Activated naive CD8-positive, alpha-beta T cell treated with anti-CD3 and anti-CD28 coated beads for 36 hours (primary cell): ENCODE measurements around the gene ZNF799. TPM values are rescaled to one million over a fixed set of nuclear protein-coding genes. Genes with fewer than 3 reads are reported as not detected.
"Not testable (repeated sequence)": the region's sequence is repeated elsewhere in the genome, so short reads cannot be mapped to it uniquely, and the experiment has no call there.

Experiments used
- DNase-seq: peaks from one replicate; pipeline ENCODE4 v3.0.0; 2021
- H3K27ac Mint-ChIP-seq: one replicate; pipeline ENCODE4 v1.8.0; 2022; ENCODE audit warnings: mild to moderate bottlenecking, moderate library complexity, mixed read lengths
- H3K27me3 Mint-ChIP-seq: one replicate; pipeline ENCODE4 v1.8.0; 2022; ENCODE audit warnings: mild to moderate bottlenecking, mixed read lengths
- H3K36me3 Mint-ChIP-seq: one replicate; pipeline ENCODE4 v1.8.0; 2021; ENCODE audit warnings: mild to moderate bottlenecking, mixed read lengths
- H3K4me1 Mint-ChIP-seq: one replicate; pipeline ENCODE4 v1.8.0; 2021; ENCODE audit warnings: mixed read lengths
- H3K4me3 Mint-ChIP-seq: one replicate; pipeline ENCODE4 v1.8.0; 2022; ENCODE audit warnings: mild to moderate bottlenecking, moderate library complexity, mixed read lengths
- H3K9me3 Mint-ChIP-seq: one replicate; pipeline ENCODE4 v1.8.0; 2022; ENCODE audit warnings: mixed read lengths
- total RNA-seq, 2 experiments: library from RNA; stranded (reverse); gene quantifications; one replicate each; pipeline ENCODE4 v1.2.3, GENCODE V29; 2021

The ZNF799 gene
- total RNA-seq, 2 experiments from 2014 or later = 2.6 to 3.0 TPM

- no peak for DNase-seq
- no peaks in the 10 kb centered on the region for H3K4me1 Mint-ChIP-seq
- H3K27ac Mint-ChIP-seq = no peak overlapping the region
- H3K9me3 Mint-ChIP-seq = peaks cover 49% of the 10 kb centered on the region
- no peak overlapping the region for H3K4me3 Mint-ChIP-seq
- H3K27me3 Mint-ChIP-seq = no peaks in the 10 kb centered on the region
- peaks cover 61% of the 10 kb centered on the region for H3K36me3 Mint-ChIP-seq
Measured at GRCh38 chr19:12380444-12380737, 20.7 kb downstream of the ZNF799 start.

GRCh38 chr19:12379732-12380443 lies 21.2 kb downstream of the ZNF799 start:
- DNase-seq = no peak
- Mint-ChIP-seq H3K4me1 (no peaks in the 10 kb centered on the region), H3K27me3 (no peaks in the 10 kb centered on the region), H3K27ac (no peak overlapping the region), H3K9me3 (peaks cover 51% of the 10 kb centered on the region), H3K4me3 (no peak overlapping the region), H3K36me3 (peaks cover 57% of the 10 kb centered on the region)

- no peak for DNase-seq
- no peaks in the 10 kb centered on the region for H3K27me3 Mint-ChIP-seq
- H3K36me3 Mint-ChIP-seq = peaks cover 14% of the 10 kb centered on the region
- H3K27ac Mint-ChIP-seq = no peak overlapping the region
- no peak overlapping the region for H3K4me3 Mint-ChIP-seq
- H3K9me3 Mint-ChIP-seq = peaks cover 26% of the 10 kb centered on the region
- no peaks in the 10 kb centered on the region for H3K4me1 Mint-ChIP-seq
Measured at GRCh38 chr19:12374026-12374425, 27.0 kb downstream of the ZNF799 start.

GRCh38 chr19:12365236-12366162 lies 35.6 kb downstream of the ZNF799 start, which contains the start of gene ZNF442:
Gene ZNF442, minus strand, starts transcription at chr19:12365683. Its CDS starts 2,052 bp downstream, at chr19:12363631.
- Mint-ChIP-seq H3K27me3 (no peaks in the 10 kb centered on the region), H3K4me3 (peak within 1 kb of the TSS; percentile 96), H3K27ac (peak within 1 kb of the TSS; percentile 85), H3K4me1 (peaks cover 17% of the 10 kb centered on the region), H3K9me3 (peaks cover 6% of the 10 kb centered on the region), H3K36me3 (peaks cover 11% of the 10 kb centered on the region)
- peak; percentile 90 for DNase-seq

DNA sequence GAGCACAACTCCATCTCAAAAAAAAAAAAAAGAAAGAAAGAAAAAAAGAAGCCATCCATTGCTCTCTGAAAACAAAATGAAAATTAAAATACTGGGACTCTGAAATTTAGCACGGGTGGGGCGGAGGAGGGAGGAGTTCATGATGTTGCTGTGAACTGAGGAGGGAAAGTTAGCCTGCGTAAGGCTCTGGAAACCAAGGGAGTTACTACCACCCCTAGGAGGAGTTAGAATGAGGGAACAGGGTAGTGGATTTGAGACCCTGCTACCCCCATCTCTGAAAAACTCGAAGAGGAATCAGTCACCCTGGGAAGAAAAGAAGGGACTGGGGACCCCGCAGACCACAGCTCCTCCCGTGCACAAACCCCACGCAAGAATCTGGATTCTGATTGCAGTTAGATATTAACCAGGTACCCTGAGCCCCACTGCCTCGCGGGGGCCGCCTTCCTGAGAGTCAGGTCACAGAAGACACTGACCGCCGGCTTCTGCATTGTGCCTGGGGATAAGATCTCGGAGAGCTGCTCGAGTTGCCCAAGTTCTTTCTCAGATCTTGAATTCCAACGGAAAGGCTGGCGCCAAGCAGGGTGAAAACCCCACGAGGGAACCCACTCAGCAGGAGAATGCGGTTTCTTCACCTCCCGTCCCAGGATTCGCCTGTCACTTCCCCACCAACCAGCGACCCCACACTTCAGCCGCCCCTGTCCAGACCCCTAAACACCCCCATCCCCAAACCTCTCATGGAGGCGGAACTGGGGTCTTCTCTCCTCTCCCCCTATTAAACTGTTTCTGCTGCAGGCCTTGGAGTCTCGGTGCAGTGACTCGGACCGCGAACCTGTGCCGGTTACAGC lies 36.5 kb downstream of the ZNF799 start:
- no peak overlapping the region for H3K27ac Mint-ChIP-seq
- DNase-seq = peak; percentile 4
- H3K9me3 Mint-ChIP-seq = peaks cover 6% of the 10 kb centered on the region
- peaks cover 11% of the 10 kb centered on the region for H3K36me3 Mint-ChIP-seq
- no peaks in the 10 kb centered on the region for H3K27me3 Mint-ChIP-seq
- peak overlapping the region; percentile 96 for H3K4me3 Mint-ChIP-seq
- H3K4me1 Mint-ChIP-seq = peaks cover 17% of the 10 kb centered on the region

GRCh38 chr19:12362236-12362635 lies 38.8 kb downstream of the ZNF799 start:
- Mint-ChIP-seq H3K4me1 (peaks cover 17% of the 10 kb centered on the region), H3K36me3 (peaks cover 23% of the 10 kb centered on the region), H3K9me3 (peaks cover 14% of the 10 kb centered on the region)
- DNase-seq, H3K4me3 Mint-ChIP-seq, H3K27me3 Mint-ChIP-seq, H3K27ac Mint-ChIP-seq: not testable (repeated sequence)

DNA sequence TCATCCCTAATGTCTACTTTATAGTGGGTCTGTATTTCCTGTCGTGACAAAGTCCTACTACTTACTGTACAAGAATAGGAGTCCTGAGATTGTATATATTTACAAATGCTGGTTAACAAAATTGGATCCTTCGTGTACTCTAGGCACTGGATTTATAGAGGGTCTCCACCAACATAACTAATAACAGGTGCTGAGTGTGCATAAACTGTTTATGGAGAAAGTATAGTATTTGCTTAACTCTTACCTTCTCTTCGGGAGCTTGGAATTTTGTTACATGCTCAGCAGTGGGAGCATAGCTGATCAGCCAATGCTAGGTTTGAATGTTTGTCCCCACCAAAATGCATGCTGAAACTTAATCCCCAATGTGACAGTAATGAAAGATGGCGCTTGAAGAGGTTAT lies 47.7 kb downstream of the ZNF799 start:
- H3K36me3 Mint-ChIP-seq = peaks cover 63% of the 10 kb centered on the region
- H3K27ac Mint-ChIP-seq = no peak overlapping the region
- DNase-seq = no peak
- H3K4me3 Mint-ChIP-seq = no peak overlapping the region
- peaks cover 63% of the 10 kb centered on the region for H3K9me3 Mint-ChIP-seq
- no peaks in the 10 kb centered on the region for H3K27me3 Mint-ChIP-seq
- no peaks in the 10 kb centered on the region for H3K4me1 Mint-ChIP-seq

- Mint-ChIP-seq H3K9me3 (peaks cover 59% of the 10 kb centered on the region), H3K36me3 (peaks cover 65% of the 10 kb centered on the region), H3K4me1 (no peaks in the 10 kb centered on the region), H3K27me3 (no peaks in the 10 kb centered on the region), H3K27ac (no peak overlapping the region), H3K4me3 (no peak overlapping the region)
- no peak for DNase-seq
Measured at GRCh38 chr19:12350890-12351197, 50.2 kb downstream of the ZNF799 start.

- no peak overlapping the region for H3K27ac Mint-ChIP-seq
- peaks cover 68% of the 10 kb centered on the region for H3K36me3 Mint-ChIP-seq
- no peak overlapping the region for H3K4me3 Mint-ChIP-seq
- H3K9me3 Mint-ChIP-seq = peaks cover 60% of the 10 kb centered on the region
- DNase-seq = no peak
- H3K4me1 Mint-ChIP-seq = no peaks in the 10 kb centered on the region
- no peaks in the 10 kb centered on the region for H3K27me3 Mint-ChIP-seq
Measured at GRCh38 chr19:12350185-12350889, 50.7 kb downstream of the ZNF799 start.

DNA sequence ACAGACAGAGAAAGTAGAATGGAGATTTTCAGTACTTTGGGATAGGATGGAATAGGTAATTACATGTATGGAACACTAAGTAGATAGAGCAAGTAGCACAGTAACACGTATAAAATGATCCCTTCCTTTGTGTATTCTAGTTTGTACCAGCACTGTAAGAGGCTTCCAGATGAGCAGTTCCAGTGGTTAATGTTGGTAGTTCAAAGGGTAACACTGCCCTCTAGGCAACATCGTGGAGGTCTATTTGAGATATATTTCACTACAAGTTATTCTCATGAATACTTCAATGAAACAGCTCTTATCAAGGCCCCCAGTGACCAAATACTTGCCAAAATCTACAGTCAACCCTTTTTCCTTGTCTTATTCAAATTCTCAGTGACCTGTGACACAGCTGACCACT lies 54.2 kb downstream of the ZNF799 start:
- no peak for DNase-seq
- Mint-ChIP-seq H3K27ac (no peak overlapping the region), H3K9me3 (peaks cover 47% of the 10 kb centered on the region), H3K4me3 (no peak overlapping the region), H3K27me3 (no peaks in the 10 kb centered on the region), H3K36me3 (peaks cover 46% of the 10 kb centered on the region), H3K4me1 (no peaks in the 10 kb centered on the region)

DNA sequence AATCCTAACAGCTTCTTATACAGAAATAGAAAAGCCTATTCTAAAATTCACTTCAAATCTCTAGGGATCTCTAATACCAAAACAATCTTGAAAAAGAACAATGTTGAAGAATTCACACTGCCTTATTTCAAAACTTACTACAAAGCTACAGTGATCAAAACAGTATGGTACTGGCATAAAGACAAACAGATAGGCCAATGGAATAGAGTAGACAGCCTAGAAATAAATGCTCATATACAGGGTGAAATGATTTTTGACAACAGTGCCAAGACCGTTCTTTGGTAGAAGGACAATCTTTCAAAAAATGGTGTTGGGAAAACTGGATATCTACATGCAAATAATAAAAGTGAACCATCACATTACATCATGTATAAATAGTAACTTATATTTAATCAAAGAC lies 55.9 kb downstream of the ZNF799 start:
- peaks cover 41% of the 10 kb centered on the region for H3K9me3 Mint-ChIP-seq

More for the DNA sequence above, 55.9 kb downstream of the ZNF799 start:
- Mint-ChIP-seq H3K27me3 (no peaks in the 10 kb centered on the region), H3K4me3 (no peak overlapping the region), H3K4me1 (no peaks in the 10 kb centered on the region), H3K27ac (no peak overlapping the region), H3K36me3 (peaks cover 35% of the 10 kb centered on the region)
- DNase-seq = no peak

Other genes with a start within 250 kb of the ZNF799 start
- 1 to 10 TPM; 3.9 to 4.0 TPM for gene ZNF625, start 244.5 kb downstream of the ZNF799 start, total RNA-seq
- 10 to 100 TPM; 11.6 to 12.9 TPM for gene ZNF136, start 238.2 kb downstream of the ZNF799 start, total RNA-seq
- 1 to 10 TPM; 5.6 to 6.6 TPM for gene ZNF44, start 106.4 kb downstream of the ZNF799 start, total RNA-seq
- gene ZNF563, start 67.6 kb downstream of the ZNF799 start, total RNA-seq = 1 to 10 TPM; 2.8 to 4.5 TPM
- gene ZNF442, start 35.6 kb downstream of the ZNF799 start, total RNA-seq = 1 to 10 TPM; 1.3 to 1.7 TPM
- gene ZNF443, start 39.8 kb upstream of the ZNF799 start, total RNA-seq = 1 to 10 TPM; 2.7 to 3.6 TPM
- gene ZNF709, start 83.5 kb upstream of the ZNF799 start, total RNA-seq = 1 to 10 TPM; 1.7 to 1.8 TPM
- gene ZNF564, start 150.2 kb upstream of the ZNF799 start, total RNA-seq = 1 to 10 TPM; 6.0 to 6.4 TPM
- 1 to 10 TPM; 7.7 to 9.2 TPM for gene ZNF490, start 209.5 kb upstream of the ZNF799 start, total RNA-seq
- 10 to 100 TPM; 14.6 to 15.1 TPM for gene ZNF791, start 209.6 kb upstream of the ZNF799 start, total RNA-seq